Muscle of leg (tissue), 16 donors: ENCODE data around the gene EIF5AL1. TPM values are rescaled to one million over a fixed set of nuclear protein-coding genes. Genes with fewer than 3 reads are reported as not detected.
A peak's percentile ranks its signal among the peaks of the same experiment; 100 is the strongest.
"Not testable (repeated sequence)": the region's sequence is repeated elsewhere in the genome, so short reads cannot be mapped to it uniquely, and the experiment has no call there.

Experiments used
- DNase-seq: peaks from one replicate; pipeline ENCODE4 v3.0.0; 2013
- H3K27ac ChIP-seq: one replicate; pipeline ENCODE4 v1.5.1; 2013; ENCODE audit warnings: mild to moderate bottlenecking, low read length, control low read depth
- H3K27me3 ChIP-seq: one replicate; pipeline ENCODE4 v1.6.1; 2013; ENCODE audit warnings: low read length; ENCODE audit not compliant: control insufficient read depth, insufficient read depth
- H3K36me3 ChIP-seq: one replicate; pipeline ENCODE4 v1.6.1; 2013; ENCODE audit warnings: low read length; ENCODE audit not compliant: control insufficient read depth, insufficient read depth
- H3K4me1 ChIP-seq: one replicate; pipeline ENCODE4 v1.6.1; 2013; ENCODE audit warnings: low read length; ENCODE audit not compliant: control insufficient read depth, insufficient read depth
- H3K4me3 ChIP-seq: one replicate; pipeline ENCODE4 v1.5.1; 2013; ENCODE audit warnings: low read length, control low read depth
- H3K9me3 ChIP-seq: replicated peaks from 2 replicates; pipeline ENCODE4 v1.6.1; 2013; ENCODE audit warnings: low read depth, low read length; ENCODE audit not compliant: control insufficient read depth
- WGBS: methylation state at CpG from one replicate; pipeline ENCODE4 v1.1.5; 2013; ENCODE audit warnings: missing lambda C conversion rate; ENCODE audit not compliant: insufficient coverage; 5-methylcytosine and 5-hydroxymethylcytosine counted together
- long read RNA-seq, 11 donors: transcript quantifications; one replicate each; lab custom pipeline, GENCODE V29; 2026
- polyA plus RNA-seq, 8 donors: library from polyadenylated mRNA; unstranded; fragments of 120-200 nt; gene quantifications; one replicate each; pipeline versions ENCODE4 v1.2.1 to v1.2.3, GENCODE V29; 2013; ENCODE audit warnings: inconsistent platforms in 1 of 8, low replicate concordance in 1 of 8; ENCODE audit not compliant: insufficient read length in 8 of 8, insufficient read depth in 1 of 8
- total RNA-seq: library from RNA; stranded (reverse); fragments of 120-200 nt; gene quantifications from one replicate; pipeline ENCODE4 v1.2.4, GENCODE V29; 2013

The EIF5AL1 gene
- total RNA-seq (0.13 TPM), polyA plus RNA-seq (1 to 10 TPM in 7 of 8 donors, under 1 TPM in 1; 0.45 to 4.3 (median 1.6) TPM)
- long read RNA-seq, donor 1, transcript EIF5AL1-201 (1 exons, 3,840 nt): major isoform, 58 of 58 reads
- long read RNA-seq, donor 1, partial matches to known transcripts: 0 of 58 reads
- long read RNA-seq, donor 1, other reads (novel, unspliced or antisense): 0 of 58 reads
- long read RNA-seq, donor 2, partial matches to known transcripts: 0 of 1 reads
- long read RNA-seq, donor 2, other reads (novel, unspliced or antisense): 0 of 1 reads
- long read RNA-seq, donor 3, transcript EIF5AL1-201 (1 exons, 3,840 nt): major isoform, 29 of 29 reads
- long read RNA-seq, donor 3, partial matches to known transcripts: 0 of 29 reads
- long read RNA-seq, donor 3, other reads (novel, unspliced or antisense): 0 of 29 reads
- long read RNA-seq, donor 4, transcript EIF5AL1-201 (1 exons, 3,840 nt): major isoform, 8 of 8 reads
- long read RNA-seq, donor 4, partial matches to known transcripts: 0 of 8 reads
- long read RNA-seq, donor 4, other reads (novel, unspliced or antisense): 0 of 8 reads
- long read RNA-seq, donor 5, transcript EIF5AL1-201 (1 exons, 3,840 nt): major isoform, 56 of 56 reads
- long read RNA-seq, donor 5, partial matches to known transcripts: 0 of 56 reads
- long read RNA-seq, donor 5, other reads (novel, unspliced or antisense): 0 of 56 reads
- long read RNA-seq, donor 6, transcript EIF5AL1-201 (1 exons, 3,840 nt): major isoform, 32 of 32 reads
- long read RNA-seq, donor 6, partial matches to known transcripts: 0 of 32 reads
- long read RNA-seq, donor 6, other reads (novel, unspliced or antisense): 0 of 32 reads
- long read RNA-seq, donor 7, transcript EIF5AL1-201 (1 exons, 3,840 nt): major isoform, 30 of 30 reads
- long read RNA-seq, donor 7, partial matches to known transcripts: 0 of 30 reads
- long read RNA-seq, donor 7, other reads (novel, unspliced or antisense): 0 of 30 reads
- long read RNA-seq, donor 8, transcript EIF5AL1-201 (1 exons, 3,840 nt): major isoform, 84 of 84 reads
- long read RNA-seq, donor 8, partial matches to known transcripts: 0 of 84 reads
- long read RNA-seq, donor 8, other reads (novel, unspliced or antisense): 0 of 84 reads
- long read RNA-seq, donor 9, transcript EIF5AL1-201 (1 exons, 3,840 nt): major isoform, 27 of 27 reads
- long read RNA-seq, donor 9, partial matches to known transcripts: 0 of 27 reads
- long read RNA-seq, donor 9, other reads (novel, unspliced or antisense): 0 of 27 reads
- long read RNA-seq, donor 10, transcript EIF5AL1-201 (1 exons, 3,840 nt): major isoform, 126 of 126 reads
- long read RNA-seq, donor 10, partial matches to known transcripts: 0 of 126 reads
- long read RNA-seq, donor 10, other reads (novel, unspliced or antisense): 0 of 126 reads
- long read RNA-seq, donor 11, transcript EIF5AL1-201 (1 exons, 3,840 nt): major isoform, 49 of 49 reads
- long read RNA-seq, donor 11, partial matches to known transcripts: 0 of 49 reads
- long read RNA-seq, donor 11, other reads (novel, unspliced or antisense): 0 of 49 reads

DNA sequence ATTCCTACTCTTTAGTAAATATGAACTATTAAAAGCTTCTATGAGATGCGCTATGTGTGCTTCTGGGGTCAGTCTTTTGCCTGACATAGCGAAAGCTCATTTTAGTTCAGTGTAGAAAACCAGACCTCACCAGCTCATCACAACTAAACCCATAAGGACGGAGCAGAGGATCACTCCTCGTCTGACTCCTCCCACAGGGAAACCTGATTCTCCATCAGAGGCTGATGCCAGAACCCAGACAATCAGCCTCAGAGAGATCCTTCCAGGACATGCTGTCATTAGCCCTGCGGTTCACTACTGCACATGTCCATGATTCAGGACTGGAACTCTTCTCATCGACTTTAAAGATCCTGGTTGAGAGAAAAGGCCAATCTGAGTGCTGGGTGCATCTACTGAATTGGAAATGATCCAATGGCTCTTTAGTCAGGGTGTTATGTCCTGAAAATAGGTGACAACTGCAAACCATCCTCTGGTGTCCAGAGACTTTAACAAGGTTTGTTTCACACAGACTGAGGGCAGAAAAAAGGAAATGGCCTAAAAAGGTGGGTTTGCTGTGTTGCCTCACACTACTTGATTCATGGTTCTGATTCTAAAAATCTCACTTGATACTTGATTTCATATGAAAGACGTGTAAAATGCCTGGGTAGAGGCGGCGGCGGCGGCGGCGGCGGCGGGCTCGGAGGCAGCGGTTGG is at the start of gene EIF5AL1:
Gene EIF5AL1, plus strand, starts transcription at position 643 of the 693 bp plus-strand sequence. CDS start 117 bp downstream, outside the sequence.
- not testable (repeated sequence) for H3K27me3 ChIP-seq, H3K9me3 ChIP-seq, H3K4me1 ChIP-seq, DNase-seq, H3K4me3 ChIP-seq, H3K36me3 ChIP-seq, H3K27ac ChIP-seq
- WGBS: no CpG with 5 or more reads among the region's 17 CpGs

DNA sequence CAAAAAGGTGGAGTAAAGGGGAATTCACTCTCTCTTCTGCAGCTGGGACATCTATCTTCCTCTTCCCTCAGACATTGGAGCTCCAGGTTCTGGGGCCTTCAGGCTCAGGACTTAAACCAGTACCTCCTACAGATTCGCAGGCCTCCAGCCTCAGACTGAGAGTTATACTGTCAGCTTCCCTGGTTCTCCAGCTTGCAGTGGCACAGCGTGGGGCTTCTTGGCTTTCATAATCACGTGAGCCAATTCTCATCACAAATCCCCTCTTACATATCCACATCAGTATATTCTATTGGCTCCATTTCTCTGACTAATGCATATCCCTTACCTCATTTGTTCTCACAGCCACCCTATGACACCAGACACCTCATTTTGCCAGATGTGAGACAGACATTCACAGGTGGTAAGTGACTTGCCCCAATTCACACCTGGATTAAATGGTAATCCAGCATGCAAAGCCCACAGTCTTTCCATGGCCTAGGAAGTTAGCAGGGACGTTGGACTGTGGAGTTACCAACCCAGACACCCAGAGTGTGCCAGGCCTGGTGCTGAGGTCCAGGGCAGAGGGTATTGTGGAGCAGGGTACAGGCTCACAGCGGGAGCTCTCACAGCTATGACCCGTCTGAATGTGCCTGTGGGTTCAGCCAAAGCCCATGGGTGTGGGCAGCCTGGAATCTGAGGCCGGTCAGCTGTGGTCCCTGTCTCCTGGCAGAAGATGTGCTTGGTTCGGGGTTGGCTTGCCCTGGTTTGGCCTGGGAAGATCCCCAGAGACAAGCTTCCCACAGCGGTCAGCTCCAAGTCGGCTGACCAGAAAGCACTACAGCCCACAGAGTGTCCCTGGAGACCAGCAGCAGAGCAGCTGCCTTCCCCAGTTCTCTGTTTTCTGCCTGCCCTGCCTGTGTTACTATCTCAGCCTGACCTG is 48.5 kb upstream of the EIF5AL1 start:
- H3K36me3 ChIP-seq: no peaks in the 10 kb centered on the region
- 51% methylated on average over 10 of the region's 10 CpGs for WGBS
- DNase-seq: peak; percentile 50
- H3K4me3 ChIP-seq: no peak overlapping the region
- H3K27ac ChIP-seq: no peak overlapping the region
- H3K27me3 ChIP-seq: no peaks in the 10 kb centered on the region
- H3K9me3 ChIP-seq: no peaks in the 10 kb centered on the region
- H3K4me1 ChIP-seq: peaks cover 25% of the 10 kb centered on the region

DNA sequence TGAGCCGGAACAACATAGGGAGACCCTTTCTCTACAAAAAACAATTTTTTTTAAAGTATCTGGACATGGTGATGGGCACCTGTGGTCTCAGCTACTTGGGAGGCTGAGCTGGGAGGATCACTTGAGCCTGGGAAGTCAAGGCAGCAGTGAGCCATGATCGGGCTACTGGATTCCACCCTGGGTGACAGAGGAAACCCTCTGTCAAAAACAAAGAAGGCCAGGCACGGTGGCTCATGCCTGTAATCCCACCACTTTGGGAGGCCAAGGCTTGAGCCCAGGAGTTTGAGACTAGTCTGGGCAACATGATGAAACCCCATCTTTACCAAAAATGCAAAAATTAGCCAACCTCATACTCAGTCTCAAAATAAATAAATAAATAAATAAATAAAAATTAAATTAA is 47.0 kb upstream of the EIF5AL1 start:
- no peak for DNase-seq
- H3K9me3 ChIP-seq: no peaks in the 10 kb centered on the region
- no peaks in the 10 kb centered on the region for H3K36me3 ChIP-seq
- 95% methylated on average over 2 of the region's 3 CpGs for WGBS
- H3K4me1 ChIP-seq: peaks cover 30% of the 10 kb centered on the region
- no peaks in the 10 kb centered on the region for H3K27me3 ChIP-seq
- no peak overlapping the region for H3K27ac ChIP-seq
- H3K4me3 ChIP-seq: no peak overlapping the region

DNA sequence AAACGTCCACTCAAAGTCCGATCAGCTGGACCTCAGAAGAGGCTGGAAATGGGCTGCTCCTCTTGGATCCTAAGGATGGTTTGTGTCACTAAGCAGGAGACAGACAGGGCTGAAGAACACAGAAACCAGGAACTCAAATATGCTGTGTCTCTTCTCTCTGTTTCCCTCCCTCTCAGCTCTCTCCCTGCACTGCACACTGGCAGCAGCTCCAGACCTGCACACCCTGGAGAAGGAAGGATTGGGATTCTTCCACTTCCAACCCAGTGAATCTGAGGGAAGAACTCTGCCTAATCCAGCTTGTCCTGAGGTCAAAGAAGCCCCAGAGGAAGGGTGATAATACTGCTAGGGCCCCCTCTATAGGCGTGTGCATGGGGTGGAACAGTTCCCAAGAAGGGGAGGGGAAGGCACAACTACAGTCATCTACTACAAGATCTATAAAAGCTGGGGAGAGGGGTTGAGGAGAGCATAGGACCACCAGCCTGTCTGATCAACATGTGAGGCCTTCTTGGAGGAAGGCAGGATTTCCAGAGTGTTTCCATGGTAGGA is 44.2 kb upstream of the EIF5AL1 start:
- 78% methylated on average over 2 of the region's 3 CpGs for WGBS
- H3K36me3 ChIP-seq: no peaks in the 10 kb centered on the region
- no peak for DNase-seq
- peaks cover 33% of the 10 kb centered on the region for H3K4me1 ChIP-seq
- no peak overlapping the region for H3K27ac ChIP-seq
- no peak overlapping the region for H3K4me3 ChIP-seq
- H3K9me3 ChIP-seq: no peaks in the 10 kb centered on the region
- no peaks in the 10 kb centered on the region for H3K27me3 ChIP-seq

DNA sequence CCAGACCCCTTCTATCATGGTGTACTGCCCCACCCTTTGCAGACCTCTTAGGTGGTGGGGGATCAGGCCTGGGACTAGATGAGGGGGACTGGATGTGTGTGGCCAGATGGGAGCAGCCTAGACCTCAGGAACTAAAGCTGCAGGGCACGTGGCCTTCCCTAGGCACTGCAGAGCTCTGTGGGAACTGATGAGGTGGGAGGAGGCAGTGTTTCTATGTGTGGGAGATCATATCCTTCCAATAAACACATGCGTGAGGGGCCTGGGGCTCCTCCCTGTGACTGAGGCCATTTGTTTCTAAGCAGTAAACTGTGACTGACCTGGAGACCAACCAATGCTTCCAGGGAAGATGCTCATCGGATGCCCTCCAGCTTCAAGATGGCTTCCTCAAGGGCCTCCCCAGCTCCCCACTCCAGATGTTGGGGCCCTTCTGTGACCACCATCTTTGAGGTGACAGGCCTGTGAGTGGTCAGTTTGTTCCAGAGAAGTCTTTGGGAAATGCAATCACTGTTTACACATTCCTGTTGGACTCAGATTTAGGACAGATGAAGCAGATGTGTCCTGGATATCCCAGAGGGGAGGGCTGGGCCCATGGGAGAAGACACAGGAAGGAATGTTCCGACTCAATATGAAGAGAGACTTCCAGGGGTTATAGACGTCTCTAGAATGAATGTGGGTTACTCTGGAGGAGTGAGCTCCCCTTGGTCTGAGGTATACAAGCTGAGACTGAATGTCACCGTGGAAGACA is 43.3 kb upstream of the EIF5AL1 start:
- H3K27ac ChIP-seq: no peak overlapping the region
- H3K36me3 ChIP-seq: no peaks in the 10 kb centered on the region
- DNase-seq: no peak
- peaks cover 26% of the 10 kb centered on the region for H3K4me1 ChIP-seq
- H3K9me3 ChIP-seq: no peaks in the 10 kb centered on the region
- WGBS: no CpG with 5 or more reads among the region's 6 CpGs
- no peaks in the 10 kb centered on the region for H3K27me3 ChIP-seq
- no peak overlapping the region for H3K4me3 ChIP-seq

DNA sequence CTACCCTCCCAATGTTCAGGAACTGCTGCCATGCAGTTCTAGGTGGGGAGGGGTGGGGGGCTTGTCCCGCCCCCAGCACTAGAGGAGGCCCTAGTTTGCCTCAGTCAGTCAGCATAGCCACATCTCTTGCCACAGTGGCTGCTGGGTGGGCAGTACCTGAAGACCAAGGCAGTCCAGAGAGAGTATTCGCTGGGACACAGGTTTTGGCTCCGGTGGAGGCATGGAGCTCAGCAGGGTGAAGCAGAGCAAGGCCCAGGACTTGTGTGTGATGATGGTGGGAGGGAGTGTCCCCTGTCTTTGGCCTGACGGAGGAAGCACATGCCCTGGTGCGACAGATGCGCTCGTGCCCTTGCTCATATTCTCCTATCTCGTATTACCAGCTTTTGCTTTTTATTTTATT is 42.2 kb upstream of the EIF5AL1 start:
- WGBS: 94% methylated on average over 2 of the region's 8 CpGs
- Histone ChIP-seq H3K36me3 (no peaks in the 10 kb centered on the region), H3K9me3 (no peaks in the 10 kb centered on the region), H3K27me3 (no peaks in the 10 kb centered on the region), H3K4me3 (no peak overlapping the region), H3K4me1 (peaks cover 20% of the 10 kb centered on the region), H3K27ac (no peak overlapping the region)
- DNase-seq: no peak

DNA sequence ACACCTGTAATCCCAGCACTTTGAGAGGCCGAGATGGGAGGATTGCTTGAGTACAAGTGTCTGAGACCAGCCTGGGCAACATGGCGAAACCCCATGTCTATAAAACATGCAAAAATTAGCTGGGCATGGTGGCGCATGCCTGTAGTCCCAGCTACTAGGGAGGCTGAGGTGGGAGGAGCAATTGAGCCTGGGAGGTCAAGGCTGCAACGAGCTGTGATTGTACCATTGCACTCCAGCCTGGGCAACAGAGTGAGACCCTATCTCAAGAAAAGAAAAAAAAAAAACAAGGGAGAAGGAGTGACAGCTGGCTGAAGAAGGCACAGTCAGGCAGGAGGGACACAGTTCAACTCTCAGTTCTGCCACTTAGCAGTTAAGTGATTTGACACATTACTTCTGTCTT is 40.6 kb upstream of the EIF5AL1 start:
- whole genome bisulfite sequencing: 78% methylated on average over 4 of the region's 4 CpGs

DNA sequence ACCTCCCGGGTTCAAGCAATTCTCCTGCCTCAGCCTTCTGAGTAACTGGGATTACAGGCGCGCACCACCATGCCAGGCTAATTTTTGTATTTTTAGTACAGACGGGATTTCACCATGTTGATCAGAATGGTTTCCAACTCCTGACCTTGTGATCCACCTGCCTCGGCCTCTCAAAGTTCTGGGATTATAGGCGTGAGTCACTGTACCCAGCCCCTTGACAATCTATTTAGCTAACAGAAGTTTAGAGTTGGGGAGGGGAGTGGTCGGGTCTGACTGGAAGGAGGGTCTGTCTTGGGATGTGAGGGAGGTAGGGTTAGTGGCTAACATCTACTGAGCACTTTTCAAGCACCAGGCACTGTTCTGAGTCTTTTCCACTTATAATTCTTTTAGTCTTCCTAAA is 39.9 kb upstream of the EIF5AL1 start:
- no peak for DNase-seq
- Histone ChIP-seq H3K27ac (no peak overlapping the region), H3K4me1 (peaks cover 19% of the 10 kb centered on the region), H3K27me3 (no peaks in the 10 kb centered on the region), H3K9me3 (no peaks in the 10 kb centered on the region), H3K4me3 (no peak overlapping the region), H3K36me3 (no peaks in the 10 kb centered on the region)
- WGBS: 100% methylated on average over 1 of the region's 7 CpGs

More for the DNA sequence above, 40.6 kb upstream of the EIF5AL1 start:
- Histone ChIP-seq H3K4me1 (peaks cover 20% of the 10 kb centered on the region), H3K4me3 (no peak overlapping the region), H3K9me3 (no peaks in the 10 kb centered on the region), H3K27ac (no peak overlapping the region), H3K36me3 (no peaks in the 10 kb centered on the region), H3K27me3 (no peaks in the 10 kb centered on the region)
- no peak for DNase-seq
